ENCODE data around the gene EPHA8.

DNA sequence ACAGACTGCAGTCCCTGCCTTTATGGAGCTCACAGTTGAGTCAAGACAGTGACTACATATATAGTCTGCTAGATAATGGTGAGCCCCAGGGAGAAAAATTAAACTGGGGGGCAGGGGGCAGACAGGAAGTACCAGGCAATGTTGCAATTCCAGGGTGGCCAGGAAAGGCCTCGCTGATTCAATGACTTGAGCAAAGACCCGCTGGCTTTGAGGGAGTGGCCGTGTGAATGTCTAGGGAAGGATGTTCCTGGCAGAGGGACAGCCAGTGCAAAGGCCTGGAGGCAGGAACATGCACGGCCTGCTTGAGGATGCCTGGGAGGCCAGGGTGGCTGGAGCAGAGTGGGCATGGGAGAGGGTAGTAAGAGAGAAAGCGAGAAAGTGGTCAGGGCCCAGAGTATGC is 23.0 kb upstream of the EPHA8 start:
- no peak for TF ChIP-seq CENPX (CRISPR knock-in tag; IDR thresholded peaks at IDR 0.05)
- no peak for TF ChIP-seq TBL1XR1 (IDR thresholded peaks at IDR 0.05; ENCODE audit: borderline replicate concordance, low read length, partially characterized antibody)
- TF ChIP-seq POLR2AphosphoS5 (IDR thresholded peaks at IDR 0.05; ENCODE audit: low read depth, low read length) = no peak
